Adrenal gland (tissue), 12 donors: ENCODE data around the gene TREH. TPM values are rescaled to one million over a fixed set of nuclear protein-coding genes. Genes with fewer than 3 reads are reported as not detected.

Source experiments
- DNase-seq, 7 donors: peaks; one replicate each; pipeline ENCODE4 v3.0.0-alpha.2; 2019 to 2020
- H3K27ac ChIP-seq, 5 donors: fragments of 200-600 bp; sonication (generic) in 4 of 5; 1 replicate in 3 of 5; 2 replicates in 2 of 5; pipeline versions ENCODE4 v1.5.1 to v1.8.0; 2016 to 2020; ENCODE audit warnings: mild to moderate bottlenecking in 1 of 5
- H3K27me3 ChIP-seq: fragments of 200-600 bp; 2 replicates; pipeline ENCODE4 v1.8.0; 2021
- H3K36me3 ChIP-seq, 2 donors: fragments of 200-600 bp; replicated peaks in 1 of 2; 1 replicate in 1 of 2; 2 replicates in 1 of 2; pipeline versions ENCODE4 v1.5.1 to v1.8.0; 2018 to 2022
- H3K4me1 ChIP-seq, 2 donors: fragments of 200-600 bp; replicated peaks in 1 of 2; 1 replicate in 1 of 2; 2 replicates in 1 of 2; pipeline versions ENCODE4 v1.5.1 to v1.8.0; 2018 to 2021
- H3K4me3 ChIP-seq, 4 donors: fragments of 200-600 bp; sonication (generic) in 3 of 4; one replicate each; pipeline ENCODE4 v1.5.1; 2016 to 2018
- H3K9me3 ChIP-seq, 3 donors: fragments of 200-600 bp; sonication (generic) in 1 of 3; replicated peaks in 1 of 3; 1 replicate in 2 of 3; 2 replicates in 1 of 3; pipeline versions ENCODE4 v1.5.1 to v1.8.0; 2016 to 2021
- POLR2A ChIP-seq, 2 donors: fragments of 450-650 bp; IDR thresholded peaks; one replicate each; pipeline ENCODE4 v1.6.1; 2017; ENCODE audit warnings: antibody characterized with exemption in 2 of 2, mild to moderate bottlenecking in 2 of 2, moderate library complexity in 1 of 2
- WGBS, 4 donors: extraction: QIAGEN DNeasy Blood & Tissue Kit in 2 of 4; methylation state at CpG; one replicate each; pipeline versions ENCODE4 v1.1.5 to v1.1.7; 2013 to 2017; 5-methylcytosine and 5-hydroxymethylcytosine counted together
- intact Hi-C, 2 donors: fragments of 100-400 bp; cut with DNase I; formaldehyde crosslinking; loops; one replicate each; pipeline versions ENCODE4 v1.14.1 to v1.15.0; 2022 to 2023
- polyA plus RNA-seq, 3 donors: library from polyadenylated mRNA; stranded (reverse); fragments of 200-250 nt in 2 of 3; fragments of 350-450 nt in 1 of 3; fragmentation: Illumina TruSeq in 1 of 3; extraction: RNeasy Lipid Tissue Mini Kit (QIAGEN cat#74804) in 1 of 3; gene quantifications; one replicate each; pipeline ENCODE4 v1.2.3, GENCODE V29; 2013 to 2014
- total RNA-seq, 9 donors: library from RNA; depleted of rRNA in 4 of 9; stranded (reverse); fragments of >200 nt in 4 of 9; fragments of 120-200 nt in 1 of 9; fragmentation: NEBNext Ultra II Directional in 1 of 9; extraction: Animal tissue kit (Norgen Biotek cat#: 25700) in 1 of 9; gene quantifications; one replicate each; pipeline versions ENCODE4 v1.1.0 to v1.2.4, GENCODE V29; 2013 to 2023
- TF ChIP-seq, protein P1 (sequence below), 6 experiments: fragments of 450-650 bp in 4 of 6; fragments of 200-600 bp in 2 of 6; sonication (generic) in 1 of 6; IDR thresholded peaks; 1 replicate in 5 of 6; 2 replicates in 1 of 6; pipeline versions ENCODE4 v1.5.1 to v1.8.0; 2016 to 2021; ENCODE audit warnings: antibody characterized with exemption in 6 of 6, mild to moderate bottlenecking in 2 of 6, moderate library complexity in 1 of 6
- donor health status: healthy with polysubstance abuse.
- donor health status: Bipolar disorder and iron deficiency.
- donor health status: DM: yes; HTN: yes; CAD: no.
- donor health status: DM: no; HTN: no; CAD: no.
- donor health status: DM: no; HTN: no; CAD: no.
- donor health status: DM: yes; HTN: yes; CAD: no.

Gene TREH
- total and polyA plus RNA-seq, 12 donors = 3.0 to 5.1 TPM; not detected in 10

DNA sequence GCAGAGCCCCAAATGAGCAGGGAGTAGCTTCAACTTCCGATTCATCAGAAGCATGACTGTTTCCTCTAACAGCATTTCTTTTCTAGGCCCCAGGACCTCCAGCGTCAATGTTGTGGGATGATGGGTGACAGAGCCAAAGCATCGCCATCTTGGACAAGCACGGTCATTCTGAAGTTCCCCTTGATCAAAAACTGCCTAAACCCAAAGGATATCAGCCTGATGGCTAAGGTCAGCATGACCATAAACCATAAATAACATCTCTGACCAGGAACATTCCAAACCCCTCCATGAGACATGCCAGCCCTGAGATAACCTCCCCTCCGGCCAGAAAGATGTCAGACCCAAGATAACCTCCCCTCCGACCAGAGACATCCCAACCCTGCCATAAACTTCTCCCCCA lies 28.8 kb upstream of the TREH start:
- Histone ChIP-seq H3K4me3 (no peak overlapping the region), H3K9me3 (no peaks in the 10 kb centered on the region), H3K36me3 (no peaks in the 10 kb centered on the region), H3K27me3 (no peaks in the 10 kb centered on the region), H3K27ac (no peak overlapping the region), H3K4me1 (peaks cover 0 to 7% of the 10 kb centered on the region in 2 donors)
- WGBS, 4 donors = 73 to 82% (median 79%) methylated on average over 6 of the region's 6 CpGs
- intact Hi-C loops = loop anchor here in 1 of 2 donors (10.0 kb wide), 1 partner anchor 157 kb away; no protein-coding TSS in a partner anchor
- TF ChIP-seq, protein P1, sequence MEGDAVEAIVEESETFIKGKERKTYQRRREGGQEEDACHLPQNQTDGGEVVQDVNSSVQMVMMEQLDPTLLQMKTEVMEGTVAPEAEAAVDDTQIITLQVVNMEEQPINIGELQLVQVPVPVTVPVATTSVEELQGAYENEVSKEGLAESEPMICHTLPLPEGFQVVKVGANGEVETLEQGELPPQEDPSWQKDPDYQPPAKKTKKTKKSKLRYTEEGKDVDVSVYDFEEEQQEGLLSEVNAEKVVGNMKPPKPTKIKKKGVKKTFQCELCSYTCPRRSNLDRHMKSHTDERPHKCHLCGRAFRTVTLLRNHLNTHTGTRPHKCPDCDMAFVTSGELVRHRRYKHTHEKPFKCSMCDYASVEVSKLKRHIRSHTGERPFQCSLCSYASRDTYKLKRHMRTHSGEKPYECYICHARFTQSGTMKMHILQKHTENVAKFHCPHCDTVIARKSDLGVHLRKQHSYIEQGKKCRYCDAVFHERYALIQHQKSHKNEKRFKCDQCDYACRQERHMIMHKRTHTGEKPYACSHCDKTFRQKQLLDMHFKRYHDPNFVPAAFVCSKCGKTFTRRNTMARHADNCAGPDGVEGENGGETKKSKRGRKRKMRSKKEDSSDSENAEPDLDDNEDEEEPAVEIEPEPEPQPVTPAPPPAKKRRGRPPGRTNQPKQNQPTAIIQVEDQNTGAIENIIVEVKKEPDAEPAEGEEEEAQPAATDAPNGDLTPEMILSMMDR (IDR thresholded peaks at IDR 0.05) = no peak
- no peak for TF ChIP-seq POLR2A (IDR thresholded peaks at IDR 0.05)
- DNase-seq = peak in 1 of 7 donors; percentile 11

DNA sequence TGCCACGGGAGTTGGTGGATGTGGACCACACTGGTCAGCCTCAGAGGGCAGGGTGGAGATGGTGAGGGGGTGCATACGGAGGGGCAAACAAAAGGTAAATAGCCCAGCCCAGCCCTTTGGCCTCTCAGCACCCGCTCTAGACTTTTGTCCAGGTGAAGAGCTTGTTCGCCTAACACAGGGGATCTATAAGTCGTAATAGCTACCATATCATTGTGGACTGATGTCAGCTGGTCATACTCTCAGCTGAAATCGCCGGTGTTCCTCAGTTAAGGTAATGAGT lies 27.0 kb upstream of the TREH start:
- no peak for DNase-seq
- Histone ChIP-seq H3K4me3 (no peak overlapping the region), H3K4me1 (peaks cover 0 to 7% of the 10 kb centered on the region in 2 donors), H3K9me3 (no peaks in the 10 kb centered on the region), H3K27me3 (no peaks in the 10 kb centered on the region), H3K27ac (no peak overlapping the region), H3K36me3 (no peaks in the 10 kb centered on the region)
- intact Hi-C loops = loop anchor here in 1 of 2 donors (10.0 kb wide), 1 partner anchor 158 kb away; no protein-coding TSS in a partner anchor
- TF ChIP-seq POLR2A (IDR thresholded peaks at IDR 0.05) = no peak
- TF ChIP-seq, protein P1 (IDR thresholded peaks at IDR 0.05) = no peak
- WGBS, 4 donors = 82 to 96% (median 88%) methylated on average over 7 of the region's 7 CpGs

DNA sequence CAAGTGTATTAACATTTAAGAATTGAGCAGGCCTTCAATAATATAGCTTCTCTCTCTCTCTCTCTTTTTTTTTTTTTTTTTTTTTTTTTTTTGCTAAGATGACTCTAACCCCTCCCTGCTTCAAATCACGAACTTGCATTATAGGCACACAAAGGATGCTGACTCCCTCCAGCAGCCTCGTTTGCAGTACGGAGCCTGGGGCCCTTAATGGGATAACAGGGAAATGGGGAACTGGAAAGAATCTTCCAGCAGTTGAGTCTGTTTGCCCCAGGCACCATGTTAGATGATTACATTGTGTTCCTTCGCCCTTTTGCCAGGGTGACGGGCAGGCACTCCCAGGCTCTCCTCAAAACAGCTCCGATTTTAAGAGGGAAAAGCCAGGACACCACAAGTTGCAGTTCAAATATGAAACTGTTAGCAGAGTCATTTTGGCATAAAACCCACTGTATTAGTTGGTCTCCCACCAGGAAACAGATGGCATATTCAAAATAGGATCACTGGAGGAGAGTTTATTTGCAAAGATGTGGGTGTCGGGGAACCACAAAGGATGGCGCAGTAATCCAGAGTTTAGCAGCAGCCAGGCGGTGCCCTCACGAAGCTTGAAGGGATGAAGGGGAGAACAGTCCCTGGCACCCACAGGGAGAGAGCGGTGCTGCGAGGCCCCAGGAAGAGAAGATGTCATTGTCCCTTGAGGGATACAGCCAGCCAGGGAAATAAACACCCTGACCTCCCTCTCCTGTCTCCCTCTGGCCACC lies 26.5 kb upstream of the TREH start:
- Histone ChIP-seq H3K4me1 (peaks cover 0 to 7% of the 10 kb centered on the region in 2 donors), H3K36me3 (no peaks in the 10 kb centered on the region), H3K9me3 (no peaks in the 10 kb centered on the region), H3K27ac (no peak overlapping the region), H3K27me3 (no peaks in the 10 kb centered on the region), H3K4me3 (no peak overlapping the region)
- peak in 1 of 7 donors; percentile 51 for DNase-seq
- intact Hi-C loops = loop anchor here in 1 of 2 donors (10.0 kb wide), 1 partner anchor 159 kb away; no protein-coding TSS in a partner anchor
- TF ChIP-seq, protein P1 (IDR thresholded peaks at IDR 0.05) = no peak
- TF ChIP-seq POLR2A (IDR thresholded peaks at IDR 0.05) = no peak
- WGBS, 4 donors = 67 to 72% (median 71%) methylated on average over 12 of the region's 12 CpGs

DNA sequence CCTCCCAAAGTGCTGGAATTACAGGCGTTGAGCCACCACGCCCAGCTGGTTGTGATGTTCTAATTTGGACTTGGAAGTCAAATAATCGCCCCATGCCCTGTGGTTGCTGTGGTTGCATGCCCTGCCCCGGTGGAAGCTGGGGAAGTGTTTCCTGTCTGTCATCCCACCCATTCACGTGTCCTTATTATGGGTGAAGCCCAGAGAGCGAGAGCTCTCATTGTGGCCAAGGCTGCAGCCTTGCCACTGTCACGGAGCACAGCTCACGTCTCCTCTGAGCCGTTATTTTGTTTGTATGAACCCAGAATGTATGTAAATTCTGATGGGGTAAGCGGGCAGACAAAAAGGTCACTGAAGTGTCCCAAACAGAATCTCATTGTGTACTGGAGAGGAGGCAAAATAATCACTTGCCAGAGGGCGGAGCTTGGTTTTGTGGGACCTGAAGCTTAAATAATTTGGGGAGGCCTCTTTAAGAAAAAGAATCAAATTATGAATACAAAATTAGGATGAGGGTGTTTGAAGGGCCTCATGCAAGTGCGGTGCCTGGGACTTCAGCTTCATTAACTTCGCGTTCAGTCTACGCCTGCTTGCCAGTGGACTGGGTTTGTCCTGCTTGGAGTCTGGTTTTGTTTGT lies 25.8 kb upstream of the TREH start:
- H3K36me3 ChIP-seq = no peaks in the 10 kb centered on the region
- TF ChIP-seq POLR2A (IDR thresholded peaks at IDR 0.05) = no peak
- TF ChIP-seq, protein P1 (IDR thresholded peaks at IDR 0.05) = no peak
- peak in 2 of 7 donors; percentile 23 to 52 for DNase-seq
- peak overlapping the region in 1 of 5 donors; percentile 18 for H3K27ac ChIP-seq
- no peak overlapping the region for H3K4me3 ChIP-seq
- H3K9me3 ChIP-seq = no peaks in the 10 kb centered on the region
- H3K27me3 ChIP-seq = no peaks in the 10 kb centered on the region
- intact Hi-C loops = loop anchor here in 1 of 2 donors (10.0 kb wide), 1 partner anchor 160 kb away; no protein-coding TSS in a partner anchor
- 64 to 70% (median 66%) methylated on average over 11 to 15 of the region's 15 CpGs for WGBS, 4 donors
- H3K4me1 ChIP-seq = peaks cover 0 to 7% of the 10 kb centered on the region in 2 donors
